GM21528 (cell line): ENCODE results near the gene CLK1.

ENCODE experiments used
- ATAC-seq: cut with Tn5 transposase; IDR thresholded peaks from one replicate; pipeline ENCODE4 v1.9.1; 2021; ENCODE audit warnings: mild to moderate bottlenecking, moderate library complexity; ENCODE audit not compliant: unreplicated experiment, low FRiP score

CLK1 gene

GRCh38 chr2:200812122-200813022 lies 52.1 kb downstream of the CLK1 start:
- peak; percentile 41 for ATAC-seq

GRCh38 chr2:200811333-200812121 lies 52.9 kb downstream of the CLK1 start, which contains the start of gene BZW1:
TSS of gene BZW1 (plus strand) at chr2:200811910. CDS start at chr2:200813218, 1,308 bp downstream.
- peak; percentile 87 for ATAC-seq

GRCh38 chr2:200810998-200811332 lies 53.5 kb downstream of the CLK1 start:
- ATAC-seq, result no peak

- no peak for ATAC-seq
Observed at GRCh38 chr2:200810252-200810997, 54.0 kb downstream of the CLK1 start.

GRCh38 chr2:200809506-200810251 lies 54.8 kb downstream of the CLK1 start:
- ATAC-seq, result no peak
